IMR-90 (cell line): ENCODE measurements around the gene TUBB6. TPM values are rescaled to one million over a fixed set of nuclear protein-coding genes. Genes with fewer than 3 reads are reported as not detected.

Experiments used
- ATAC-seq: fragments of 200-7000 bp; cut with Tn5 transposase; 2 replicates; pipeline ENCODE4 v1.9.1; 2020; ENCODE audit warnings: low read depth, mild to moderate bottlenecking, moderate library complexity
- BruUV-seq: library from RNA; stranded (reverse); fragments of 400-500 nt; replicated peaks from 2 replicates; lab custom pipeline; 2021; lab: Mats Ljungman, UMichigan
- CTCF ChIA-PET: fragments of 300-600 bp; formaldehyde crosslinking; extraction: SDS; loops from one replicate; lab custom pipeline; 2021; ENCODE audit warnings: antibody characterized with exemption; lab: Yijun Ruan, JAX
- POLR2A ChIA-PET: fragments of 300-600 bp; sonication (Branson Sonifier 250); formaldehyde crosslinking; loops from one replicate; lab custom pipeline; 2022; ENCODE audit warnings: antibody characterized with exemption; ENCODE audit not compliant: unreplicated experiment; lab: Charles Lee
- DNase-seq: peaks from one replicate; pipeline ENCODE4 v3.0.0; 2013
- H2AFZ ChIP-seq: replicated peaks from 2 replicates; pipeline ENCODE3; 2013; ENCODE audit warnings: low read length, mild to moderate bottlenecking; ENCODE audit not compliant: poor library complexity
- H2AK5ac ChIP-seq: 2 replicates; pipeline ENCODE4 v1.6.1; 2013; ENCODE audit warnings: low read depth, low read length, inconsistent platforms
- H2AK9ac ChIP-seq: replicated peaks from 2 replicates; pipeline ENCODE3; 2013; ENCODE audit warnings: mild to moderate bottlenecking, low read depth, low read length, moderate library complexity; ENCODE audit not compliant: poor library complexity
- H2BK120ac ChIP-seq: 2 replicates; pipeline ENCODE4 v1.6.1; 2013; ENCODE audit warnings: low read depth, low read length, inconsistent platforms
- H2BK15ac ChIP-seq: 3 replicates; pipeline ENCODE4 v1.6.1; 2013; ENCODE audit warnings: low read depth, low read length, inconsistent platforms
- H2BK20ac ChIP-seq: 2 replicates; pipeline ENCODE4 v1.6.1; 2013; ENCODE audit warnings: low read depth, mild to moderate bottlenecking, inconsistent platforms, low read length, moderate library complexity
- H2BK5ac ChIP-seq: 2 replicates; pipeline ENCODE4 v1.6.1; 2013; ENCODE audit warnings: mild to moderate bottlenecking, low read depth, low read length, inconsistent platforms; ENCODE audit not compliant: poor library complexity, severe bottlenecking
- H3K14ac ChIP-seq: replicated peaks from 2 replicates; pipeline ENCODE4 v1.6.1; 2013; ENCODE audit warnings: low read depth, low read length, inconsistent platforms
- H3K18ac ChIP-seq: 2 replicates; pipeline ENCODE4 v1.6.1; 2013; ENCODE audit warnings: low read depth, low read length, control low read depth
- H3K23ac ChIP-seq: 2 replicates; pipeline ENCODE4 v1.6.1; 2013; ENCODE audit warnings: low read depth, low read length, inconsistent platforms
- H3K27ac ChIP-seq: 2 replicates; pipeline ENCODE4 v1.5.1; 2013; ENCODE audit warnings: mild to moderate bottlenecking, control low read depth, low read length; ENCODE audit not compliant: insufficient read depth
- H3K27me3 ChIP-seq: 2 replicates; pipeline ENCODE4 v1.6.1; 2013; ENCODE audit warnings: low read length; ENCODE audit not compliant: control insufficient read depth, insufficient read depth
- H3K36me3 ChIP-seq: 2 replicates; pipeline ENCODE4 v1.6.1; 2013; ENCODE audit warnings: low read length, mixed read lengths; ENCODE audit not compliant: control insufficient read depth, insufficient read depth
- H3K4ac ChIP-seq: 2 replicates; pipeline ENCODE4 v1.6.1; 2013; ENCODE audit warnings: low read depth, low read length, inconsistent platforms
- H3K4me1 ChIP-seq: 2 replicates; pipeline ENCODE4 v1.6.1; 2013; ENCODE audit warnings: low read length, mixed read lengths; ENCODE audit not compliant: control insufficient read depth, insufficient read depth
- H3K4me2 ChIP-seq: 2 replicates; pipeline ENCODE4 v1.6.1; 2013; ENCODE audit warnings: low read depth, mild to moderate bottlenecking, control low read depth, low read length, moderate library complexity
- H3K4me3 ChIP-seq: 2 replicates; pipeline ENCODE4 v1.5.1; 2013; ENCODE audit warnings: low read depth, mild to moderate bottlenecking, control low read depth, low read length, moderate library complexity; ENCODE audit not compliant: insufficient read depth
- H3K56ac ChIP-seq: 2 replicates; pipeline ENCODE4 v1.6.1; 2013; ENCODE audit warnings: low read length, inconsistent platforms; ENCODE audit not compliant: insufficient read depth; ENCODE audit errors: extremely low read depth
- H3K79me1 ChIP-seq, 2 experiments: 2 replicates each; pipeline ENCODE4 v1.6.1; 2013; ENCODE audit warnings: low read length in 2 of 2, inconsistent platforms in 1 of 2, low read depth in 1 of 2
- H3K9ac ChIP-seq: 2 replicates; pipeline ENCODE4 v1.6.1; 2013; ENCODE audit warnings: low read depth, low read length, control low read depth
- H3K9me1 ChIP-seq: 2 replicates; pipeline ENCODE4 v1.6.1; 2013; ENCODE audit warnings: low read length, inconsistent platforms; ENCODE audit not compliant: insufficient read depth
- H3K9me3 ChIP-seq: 2 replicates; pipeline ENCODE4 v1.6.1; 2013; ENCODE audit warnings: low read length; ENCODE audit not compliant: control insufficient read depth, insufficient read depth
- H4K20me1 ChIP-seq: 2 replicates; pipeline ENCODE4 v1.6.1; 2013; ENCODE audit warnings: low read length, inconsistent platforms; ENCODE audit not compliant: insufficient read depth
- H4K5ac ChIP-seq: 2 replicates; pipeline ENCODE4 v1.6.1; 2013; ENCODE audit warnings: mild to moderate bottlenecking, low read depth, low read length, control low read depth
- H4K8ac ChIP-seq, 2 experiments: 2 replicates each; pipeline ENCODE4 v1.6.1; 2013; ENCODE audit warnings: low read depth in 2 of 2, low read length in 2 of 2, control low read depth in 1 of 2, inconsistent platforms in 1 of 2
- H4K91ac ChIP-seq: 2 replicates; pipeline ENCODE4 v1.6.1; 2013; ENCODE audit warnings: low read depth, low read length, inconsistent platforms; ENCODE audit not compliant: insufficient read depth
- BHLHE40 ChIP-seq: fragments of 150-350 bp; IDR thresholded peaks from 2 replicates; pipeline ENCODE4 v1.6.1; 2016; ENCODE audit warnings: mild to moderate bottlenecking, low read depth, low read length
- CEBPB ChIP-seq: IDR thresholded peaks from 2 replicates; pipeline ENCODE4 v1.6.1; 2012; ENCODE audit warnings: low read depth, low read length, improper control_type of control experiment
- CHD1 ChIP-seq: IDR thresholded peaks from 2 replicates; pipeline ENCODE4 v1.6.1; 2012; ENCODE audit warnings: low read depth, low read length, improper control_type of control experiment
- FOS ChIP-seq: fragments of 150-350 bp; IDR thresholded peaks from 2 replicates; pipeline ENCODE4 v1.6.1; 2016; ENCODE audit warnings: low read depth, low read length
- MAFK ChIP-seq: IDR thresholded peaks from 2 replicates; pipeline ENCODE4 v1.6.1; 2012; ENCODE audit warnings: low read depth, low read length, improper control_type of control experiment
- MAZ ChIP-seq: IDR thresholded peaks from 2 replicates; pipeline ENCODE4 v1.6.1; 2012; ENCODE audit warnings: low read depth, mild to moderate bottlenecking, low read length, improper control_type of control experiment, moderate library complexity, borderline replicate concordance
- MXI1 ChIP-seq: IDR thresholded peaks from 2 replicates; pipeline ENCODE4 v1.6.1; 2012; ENCODE audit warnings: low read depth, mild to moderate bottlenecking, low read length, moderate library complexity, borderline replicate concordance
- POLR2A ChIP-seq: IDR thresholded peaks from 2 replicates; pipeline ENCODE4 v1.6.1; 2012; ENCODE audit warnings: mild to moderate bottlenecking, low read depth, low read length
- RAD21 ChIP-seq: IDR thresholded peaks from 2 replicates; pipeline ENCODE4 v1.6.1; 2012; ENCODE audit warnings: low read length, improper control_type of control experiment
- RCOR1 ChIP-seq: IDR thresholded peaks from 2 replicates; pipeline ENCODE4 v1.6.1; 2012; ENCODE audit warnings: mild to moderate bottlenecking, low read length, improper control_type of control experiment; ENCODE audit not compliant: insufficient replicate concordance
- RFX5 ChIP-seq: IDR thresholded peaks from 2 replicates; pipeline ENCODE4 v1.8.0; 2012; ENCODE audit warnings: low read depth, mild to moderate bottlenecking, low read length, moderate library complexity
- WGBS, 2 experiments: methylation state at CpG; one replicate each; pipeline versions ENCODE4 v1.1.5 to v1.1.7; 2013; ENCODE audit warnings: missing lambda C conversion rate in 2 of 2; ENCODE audit not compliant: insufficient read length in 1 of 2; ENCODE audit errors: extremely low coverage in 2 of 2; 5-methylcytosine and 5-hydroxymethylcytosine counted together
- dilution Hi-C: fragments of 300-500 bp; cut with HindIII; formaldehyde crosslinking; loops from one replicate; pipeline ENCODE4 v1.14.3; 2018; ENCODE audit warnings: low sequenced_read_pairs; ENCODE audit not compliant: unreplicated experiment
- in situ Hi-C: fragments of 300-500 bp; cut with MboI; formaldehyde crosslinking; loops from 3 replicates; pipeline ENCODE4 v1.14.3; 2019; ENCODE audit warnings: low sequenced_read_pairs, inconsistent platforms, mixed read lengths
- intact Hi-C: fragments of 100-400 bp; cut with micrococcal nuclease; formaldehyde crosslinking; loops from 2 replicates; pipeline ENCODE4 v1.10.0; 2022
- polyA plus RNA-seq, 3 experiments: library from polyadenylated mRNA; depleted of rRNA; stranded (reverse); fragments of >200 nt; gene quantifications; 2 replicates each; pipeline ENCODE4 v1.2.3, GENCODE V29; 2012; ENCODE audit warnings: low replicate concordance in 1 of 3
- total RNA-seq: library from RNA; depleted of rRNA; stranded (reverse); fragments of >200 nt; gene quantifications from 2 replicates; pipeline ENCODE4 v1.2.3, GENCODE V29; 2012
- TF ChIP-seq, protein P1 (sequence below): conservative IDR thresholded peaks from 2 replicates; pipeline ENCODE4 v1.5.1; 2012; ENCODE audit warnings: mild to moderate bottlenecking, low read depth, low read length, improper control_type of control experiment
- TF ChIP-seq, protein P2 (sequence below): fragments of 150-350 bp; IDR thresholded peaks from 2 replicates; pipeline ENCODE4 v1.6.1; 2016; ENCODE audit warnings: low read depth, mild to moderate bottlenecking, low read length, moderate library complexity, borderline replicate concordance
- TF ChIP-seq, protein P3 (sequence below): fragments of 150-350 bp; IDR thresholded peaks from 2 replicates; pipeline ENCODE4 v1.6.1; 2017; ENCODE audit warnings: mild to moderate bottlenecking, antibody characterized with exemption, low read length, low read depth

Gene TUBB6
- total and polyA plus RNA-seq, 2 of the 4 experiments (the other 2 are of a cell fraction): 927 to 1,040 TPM

DNA sequence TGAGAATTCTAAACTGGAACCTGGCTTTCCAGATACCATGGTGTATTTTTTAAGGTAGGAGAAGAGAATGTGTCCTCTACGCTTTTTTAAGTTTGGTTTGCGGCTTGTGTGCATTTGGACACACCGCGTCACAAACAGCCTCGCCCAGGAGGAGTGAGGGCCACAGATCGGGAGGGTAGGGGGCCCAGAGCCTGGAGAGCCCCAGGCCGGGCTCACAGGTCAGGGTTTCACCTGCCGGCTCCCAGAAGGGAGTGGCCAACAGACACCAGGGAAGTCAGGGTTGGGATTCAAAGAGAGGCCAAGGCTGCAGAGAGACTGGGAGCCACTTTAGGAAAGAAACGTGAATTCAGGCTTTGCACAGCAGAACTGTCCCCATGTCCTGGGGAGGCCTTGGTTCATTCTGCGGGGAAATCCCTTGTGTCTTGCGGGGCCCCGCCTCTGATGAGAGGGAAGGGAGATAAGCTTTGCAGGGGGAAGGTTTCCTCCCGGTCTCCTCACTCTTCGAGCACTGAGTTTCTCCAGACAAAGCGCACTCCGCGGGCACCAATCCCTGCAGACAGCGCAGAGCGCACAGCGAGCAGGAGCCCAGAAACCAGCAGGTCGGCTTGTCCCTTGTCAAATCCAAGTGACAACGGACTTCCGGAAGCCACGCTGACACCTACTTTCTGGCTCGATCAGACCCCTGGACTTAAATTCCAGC is 2.0 kb upstream of the TUBB6 start:
- Histone ChIP-seq H3K56ac (no peak overlapping the region), H2AFZ (peak overlapping the region; percentile 78), H4K91ac (peak overlapping the region; percentile 45), H3K27ac (peak overlapping the region; percentile 84), H3K27me3 (no peaks in the 10 kb centered on the region), H3K14ac (peak overlapping the region; percentile 71), H2BK5ac (peak overlapping the region; percentile 78), H2BK15ac (no peak overlapping the region), H3K9ac (peak overlapping the region; percentile 77), H2AK9ac (peak overlapping the region; percentile 92), H3K4me1 (peaks cover 16% of the 10 kb centered on the region), H3K36me3 (peaks cover 16% of the 10 kb centered on the region), H4K5ac (no peak overlapping the region; the same call in 1 of the 2 replicates), H3K18ac (no peak overlapping the region), H4K20me1 (peaks cover 25% of the 10 kb centered on the region), H2BK120ac (peak overlapping the region; percentile 41), H2BK20ac (peak overlapping the region; percentile 4; the same call in 1 of the 2 replicates), H4K8ac (peak overlapping the region; percentile 58 to 87; a peak in 3 of 4 replicates), H2AK5ac (peak overlapping the region; percentile 54), H3K79me1 (peaks cover 17 to 47% of the 10 kb centered on the region in 2 experiments; a peak in 3 of 4 replicates), H3K4ac (peak overlapping the region; percentile 83), H3K23ac (peak overlapping the region; percentile 69), H3K9me1 (peaks cover 18% of the 10 kb centered on the region; the same call in 1 of the 2 replicates), H3K4me3 (peak overlapping the region; percentile 96), H3K9me3 (no peaks in the 10 kb centered on the region), H3K4me2 (peak overlapping the region; percentile 92)
- TF ChIP-seq FOS (no peak), RFX5 (no peak), POLR2A (no peak), CEBPB (no peak), MAZ (no peak), CHD1 (no peak), RCOR1 (no peak), RAD21 (no peak), MAFK (no peak), BHLHE40 (no peak), MXI1 (no peak)
- TF ChIP-seq, protein P1, sequence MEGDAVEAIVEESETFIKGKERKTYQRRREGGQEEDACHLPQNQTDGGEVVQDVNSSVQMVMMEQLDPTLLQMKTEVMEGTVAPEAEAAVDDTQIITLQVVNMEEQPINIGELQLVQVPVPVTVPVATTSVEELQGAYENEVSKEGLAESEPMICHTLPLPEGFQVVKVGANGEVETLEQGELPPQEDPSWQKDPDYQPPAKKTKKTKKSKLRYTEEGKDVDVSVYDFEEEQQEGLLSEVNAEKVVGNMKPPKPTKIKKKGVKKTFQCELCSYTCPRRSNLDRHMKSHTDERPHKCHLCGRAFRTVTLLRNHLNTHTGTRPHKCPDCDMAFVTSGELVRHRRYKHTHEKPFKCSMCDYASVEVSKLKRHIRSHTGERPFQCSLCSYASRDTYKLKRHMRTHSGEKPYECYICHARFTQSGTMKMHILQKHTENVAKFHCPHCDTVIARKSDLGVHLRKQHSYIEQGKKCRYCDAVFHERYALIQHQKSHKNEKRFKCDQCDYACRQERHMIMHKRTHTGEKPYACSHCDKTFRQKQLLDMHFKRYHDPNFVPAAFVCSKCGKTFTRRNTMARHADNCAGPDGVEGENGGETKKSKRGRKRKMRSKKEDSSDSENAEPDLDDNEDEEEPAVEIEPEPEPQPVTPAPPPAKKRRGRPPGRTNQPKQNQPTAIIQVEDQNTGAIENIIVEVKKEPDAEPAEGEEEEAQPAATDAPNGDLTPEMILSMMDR: no peak
- TF ChIP-seq, protein P2, sequence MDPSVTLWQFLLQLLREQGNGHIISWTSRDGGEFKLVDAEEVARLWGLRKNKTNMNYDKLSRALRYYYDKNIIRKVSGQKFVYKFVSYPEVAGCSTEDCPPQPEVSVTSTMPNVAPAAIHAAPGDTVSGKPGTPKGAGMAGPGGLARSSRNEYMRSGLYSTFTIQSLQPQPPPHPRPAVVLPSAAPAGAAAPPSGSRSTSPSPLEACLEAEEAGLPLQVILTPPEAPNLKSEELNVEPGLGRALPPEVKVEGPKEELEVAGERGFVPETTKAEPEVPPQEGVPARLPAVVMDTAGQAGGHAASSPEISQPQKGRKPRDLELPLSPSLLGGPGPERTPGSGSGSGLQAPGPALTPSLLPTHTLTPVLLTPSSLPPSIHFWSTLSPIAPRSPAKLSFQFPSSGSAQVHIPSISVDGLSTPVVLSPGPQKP: no peak
- TF ChIP-seq, protein P3, sequence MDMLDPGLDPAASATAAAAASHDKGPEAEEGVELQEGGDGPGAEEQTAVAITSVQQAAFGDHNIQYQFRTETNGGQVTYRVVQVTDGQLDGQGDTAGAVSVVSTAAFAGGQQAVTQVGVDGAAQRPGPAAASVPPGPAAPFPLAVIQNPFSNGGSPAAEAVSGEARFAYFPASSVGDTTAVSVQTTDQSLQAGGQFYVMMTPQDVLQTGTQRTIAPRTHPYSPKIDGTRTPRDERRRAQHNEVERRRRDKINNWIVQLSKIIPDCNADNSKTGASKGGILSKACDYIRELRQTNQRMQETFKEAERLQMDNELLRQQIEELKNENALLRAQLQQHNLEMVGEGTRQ: no peak
- WGBS, 2 experiments: 65% methylated on average over 11 of the region's 25 CpGs; no CpG with 5 or more reads in 1 of the 2 experiments
- ATAC-seq: no peak
- CTCF ChIA-PET: no interaction called here
- in situ Hi-C loops (loop anchor here (5.0 kb wide), 1 partner anchor 34 kb away; no protein-coding TSS in a partner anchor), intact Hi-C loops (loop anchor here (2.0 kb wide), 1 partner anchor 17 kb away; no protein-coding TSS in a partner anchor), dilution Hi-C loops (no loop called here)
- POLR2A ChIA-PET: interaction anchor here (1.0 kb wide), 1 partner anchor 18 kb away, joined by 4 read pairs; no protein-coding TSS in a partner anchor
- no TSS peak for BruUV-seq
- peak; percentile 20 for DNase-seq
